ENCODE data around the gene EPAS1.

EPAS1 gene

GRCh38 chr2:46337208-46337994 is 40.2 kb downstream of the EPAS1 start:
- H3K4me1 Mint-ChIP-seq, result peaks cover 48% of the 10 kb centered on the region
- H3K9me3 Mint-ChIP-seq, result no peaks in the 10 kb centered on the region
- TF ChIP-seq, protein P1, sequence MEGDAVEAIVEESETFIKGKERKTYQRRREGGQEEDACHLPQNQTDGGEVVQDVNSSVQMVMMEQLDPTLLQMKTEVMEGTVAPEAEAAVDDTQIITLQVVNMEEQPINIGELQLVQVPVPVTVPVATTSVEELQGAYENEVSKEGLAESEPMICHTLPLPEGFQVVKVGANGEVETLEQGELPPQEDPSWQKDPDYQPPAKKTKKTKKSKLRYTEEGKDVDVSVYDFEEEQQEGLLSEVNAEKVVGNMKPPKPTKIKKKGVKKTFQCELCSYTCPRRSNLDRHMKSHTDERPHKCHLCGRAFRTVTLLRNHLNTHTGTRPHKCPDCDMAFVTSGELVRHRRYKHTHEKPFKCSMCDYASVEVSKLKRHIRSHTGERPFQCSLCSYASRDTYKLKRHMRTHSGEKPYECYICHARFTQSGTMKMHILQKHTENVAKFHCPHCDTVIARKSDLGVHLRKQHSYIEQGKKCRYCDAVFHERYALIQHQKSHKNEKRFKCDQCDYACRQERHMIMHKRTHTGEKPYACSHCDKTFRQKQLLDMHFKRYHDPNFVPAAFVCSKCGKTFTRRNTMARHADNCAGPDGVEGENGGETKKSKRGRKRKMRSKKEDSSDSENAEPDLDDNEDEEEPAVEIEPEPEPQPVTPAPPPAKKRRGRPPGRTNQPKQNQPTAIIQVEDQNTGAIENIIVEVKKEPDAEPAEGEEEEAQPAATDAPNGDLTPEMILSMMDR (IDR thresholded peaks at IDR 0.05; ENCODE audit: unreplicated experiment in 3 of 3), result no peak
- peak overlapping the region; percentile 97 to 98 (median 98) for H3K27ac Mint-ChIP-seq
- no peaks in the 10 kb centered on the region for H3K36me3 Mint-ChIP-seq (ENCODE audit: low read depth)
- no peak overlapping the region for H3K4me3 Mint-ChIP-seq
- peaks cover 7% of the 10 kb centered on the region for H3K27me3 Mint-ChIP-seq (ENCODE audit: low read depth)

DNA sequence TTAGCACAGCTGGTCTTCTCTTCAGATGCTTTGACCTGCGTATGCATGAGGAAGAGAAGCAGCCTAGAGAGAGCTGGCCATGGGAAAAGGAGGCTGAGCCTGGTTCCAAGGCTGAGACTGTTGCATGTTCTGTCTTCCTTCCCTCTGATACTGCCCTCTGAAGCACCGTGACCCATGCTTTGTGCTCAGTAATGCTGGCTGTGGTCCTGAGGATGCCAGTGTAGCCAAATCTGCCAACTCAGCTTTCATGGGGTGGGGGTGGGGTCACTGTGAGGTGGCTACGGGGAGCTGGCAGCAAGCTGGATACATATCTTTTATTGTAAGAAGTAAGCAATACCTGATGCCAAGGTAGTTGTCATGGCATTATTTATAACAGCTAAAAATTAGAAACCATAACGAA is 41.5 kb downstream of the EPAS1 start:
- TF ChIP-seq, protein P1 (IDR thresholded peaks at IDR 0.05; ENCODE audit: unreplicated experiment in 3 of 3), result no peak
- Mint-ChIP-seq H3K4me3 (no peak overlapping the region), H3K4me1 (peaks cover 36% of the 10 kb centered on the region)

DNA sequence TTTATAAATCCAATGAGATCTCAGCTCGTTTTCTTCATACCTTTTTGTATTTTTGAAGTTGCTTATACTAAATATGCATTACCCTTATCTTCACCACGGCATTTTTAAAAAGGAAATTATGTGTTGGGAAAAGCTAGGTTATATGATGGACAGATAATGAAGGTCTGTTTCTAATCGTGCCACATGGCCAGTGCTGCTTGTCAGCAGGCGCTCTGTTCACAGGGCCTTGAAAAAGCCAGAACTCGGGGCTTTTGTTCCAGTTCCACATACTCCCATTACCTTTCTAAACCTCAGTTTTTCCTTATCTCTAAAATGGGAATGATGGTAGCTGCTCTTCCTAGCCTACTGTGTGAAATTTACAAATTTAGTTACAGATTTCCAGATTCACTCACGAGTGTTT is 42.0 kb downstream of the EPAS1 start:
- peaks cover 33% of the 10 kb centered on the region for H3K4me1 Mint-ChIP-seq
- no peaks in the 10 kb centered on the region for H3K9me3 Mint-ChIP-seq
- no peak overlapping the region for H3K4me3 Mint-ChIP-seq
- peaks cover 14% of the 10 kb centered on the region for H3K27me3 Mint-ChIP-seq (ENCODE audit: low read depth)
- H3K27ac Mint-ChIP-seq, result peak overlapping the region in 1 of 3 experiments; percentile 4
- TF ChIP-seq, protein P1 (IDR thresholded peaks at IDR 0.05; ENCODE audit: unreplicated experiment in 3 of 3), result no peak
- no peaks in the 10 kb centered on the region for H3K36me3 Mint-ChIP-seq (ENCODE audit: low read depth)

More for the DNA sequence above, 41.5 kb downstream of the EPAS1 start:
- Mint-ChIP-seq H3K27ac (peak overlapping the region in 2 of 3 experiments; percentile 40 to 71), H3K27me3 (ENCODE audit: low read depth) (peaks cover 11% of the 10 kb centered on the region), H3K9me3 (no peaks in the 10 kb centered on the region), H3K36me3 (ENCODE audit: low read depth) (no peaks in the 10 kb centered on the region)

DNA sequence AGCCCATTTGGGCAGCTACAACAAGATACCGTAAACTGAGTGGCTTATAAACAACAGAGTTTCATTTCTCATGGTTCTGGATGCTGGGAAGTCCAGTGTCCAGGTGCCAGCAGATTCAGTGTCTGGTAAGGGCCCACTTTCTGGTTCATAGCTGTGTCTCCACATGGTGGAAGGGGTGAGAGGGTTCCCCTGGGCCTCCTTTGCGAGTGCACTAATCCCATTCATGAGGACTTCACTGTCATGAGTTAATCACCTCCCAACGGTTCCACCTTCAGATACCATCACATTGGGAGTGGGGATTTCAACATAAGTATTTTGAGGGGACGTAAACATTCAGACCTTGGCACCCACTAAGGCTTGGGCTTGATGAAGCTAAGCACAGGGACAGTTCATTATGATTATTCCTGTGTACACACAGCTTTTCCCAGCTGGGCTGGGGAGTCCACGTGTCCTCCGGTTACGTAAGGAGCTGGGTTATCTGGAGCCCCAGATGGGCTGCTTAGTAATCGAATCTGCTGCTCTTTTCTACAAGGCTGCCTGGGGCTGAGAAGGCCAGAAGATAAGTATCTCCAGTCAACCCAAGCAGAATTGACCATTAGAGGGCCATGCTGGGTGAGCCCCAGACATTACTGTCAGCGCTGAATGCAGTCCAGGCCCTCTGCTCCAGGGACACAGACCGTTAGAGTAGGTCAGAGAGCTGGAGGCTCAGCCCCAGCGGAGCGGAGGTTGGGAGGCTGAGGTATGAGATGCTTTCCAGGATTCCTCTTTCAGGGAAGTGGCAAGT is 42.7 kb downstream of the EPAS1 start:
- Mint-ChIP-seq H3K4me1 (peaks cover 26% of the 10 kb centered on the region), H3K4me3 (no peak overlapping the region), H3K27ac (no peak overlapping the region), H3K36me3 (ENCODE audit: low read depth) (no peaks in the 10 kb centered on the region), H3K9me3 (no peaks in the 10 kb centered on the region), H3K27me3 (ENCODE audit: low read depth) (peaks cover 14% of the 10 kb centered on the region)
- TF ChIP-seq, protein P1 (IDR thresholded peaks at IDR 0.05; ENCODE audit: unreplicated experiment in 3 of 3), result no peak

DNA sequence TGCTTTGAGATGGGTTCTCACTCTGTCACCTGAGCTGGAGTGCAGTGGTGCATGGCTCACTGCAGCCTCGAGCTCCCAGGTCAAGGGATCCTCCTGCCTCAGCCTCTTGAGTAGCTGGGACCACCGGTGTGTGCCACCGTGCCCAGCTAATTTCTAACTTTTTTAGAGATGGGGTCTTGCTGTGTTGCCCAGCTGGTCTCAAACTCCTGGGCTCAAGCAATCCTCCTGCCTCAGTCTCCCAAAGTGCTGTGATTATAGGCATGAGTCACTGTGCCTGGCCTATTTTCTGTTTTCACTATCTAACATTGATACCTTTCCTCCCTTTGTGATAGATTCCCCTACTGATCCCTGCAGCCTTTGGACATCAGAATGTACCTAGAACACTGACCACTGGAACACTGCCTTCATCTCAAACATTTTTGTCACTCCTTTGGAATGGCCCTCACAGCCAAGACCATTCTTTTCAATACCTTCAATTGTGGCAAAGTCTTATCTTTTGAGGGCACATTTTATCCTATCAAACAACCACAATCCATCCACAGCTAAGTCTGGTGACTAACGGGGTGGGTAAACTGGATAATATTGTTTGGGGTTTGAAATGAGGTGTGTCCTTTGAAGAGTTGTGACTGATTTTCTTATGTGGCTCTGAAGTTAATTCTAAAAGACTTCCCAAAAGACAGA is 43.7 kb downstream of the EPAS1 start:
- TF ChIP-seq, protein P1 (IDR thresholded peaks at IDR 0.05; ENCODE audit: unreplicated experiment in 3 of 3), result no peak
- Mint-ChIP-seq H3K27me3 (ENCODE audit: low read depth) (peaks cover 14% of the 10 kb centered on the region), H3K36me3 (ENCODE audit: low read depth) (no peaks in the 10 kb centered on the region), H3K4me1 (peaks cover 16% of the 10 kb centered on the region), H3K27ac (no peak overlapping the region), H3K9me3 (no peaks in the 10 kb centered on the region), H3K4me3 (no peak overlapping the region)
